GM23338 (cell line): ENCODE results near the gene TBC1D9B. TPM values are rescaled to one million over a fixed set of nuclear protein-coding genes. Genes with fewer than 3 reads are reported as not detected.

ENCODE experiments used
- ATAC-seq: fragments of 200-7000 bp; cut with Tn5 transposase; 3 replicates; pipeline ENCODE4 v1.9.1; 2020
- DNase-seq: peaks from one replicate; pipeline ENCODE4 v3.0.0-alpha.2; 2015; ENCODE audit warnings: low spot score
- H2AFZ ChIP-seq: fragments of 200-600 bp; sonication (generic); 2 replicates; pipeline ENCODE4 v1.8.0; 2016; ENCODE audit warnings: antibody characterized with exemption, mild to moderate bottlenecking, moderate library complexity
- H3F3A ChIP-seq: fragments of 200-600 bp; sonication (generic); replicated peaks from 2 replicates; pipeline ENCODE4 v1.8.0; 2017; ENCODE audit warnings: antibody characterized with exemption, mixed run types, low read depth
- H3K27ac ChIP-seq: fragments of 200-600 bp; sonication (generic); 2 replicates; pipeline ENCODE4 v1.6.1; 2016; ENCODE audit warnings: low read depth
- H3K27me3 ChIP-seq: fragments of 200-600 bp; sonication (generic); 2 replicates; pipeline ENCODE4 v1.8.0; 2016; ENCODE audit warnings: mild to moderate bottlenecking, mixed run types, moderate library complexity; ENCODE audit not compliant: insufficient read depth
- H3K36me3 ChIP-seq: fragments of 200-600 bp; sonication (generic); 2 replicates; pipeline ENCODE4 v1.8.0; 2016; ENCODE audit warnings: mild to moderate bottlenecking; ENCODE audit not compliant: insufficient read depth
- H3K4me1 ChIP-seq: fragments of 200-600 bp; sonication (generic); 2 replicates; pipeline ENCODE4 v1.8.0; 2016; ENCODE audit warnings: mild to moderate bottlenecking, moderate library complexity; ENCODE audit not compliant: insufficient read depth
- H3K4me2 ChIP-seq: fragments of 200-600 bp; sonication (generic); 2 replicates; pipeline ENCODE4 v1.7.1; 2017; ENCODE audit warnings: mixed run types
- H3K4me3 ChIP-seq: fragments of 200-600 bp; sonication (generic); 2 replicates; pipeline ENCODE4 v1.6.1; 2016; ENCODE audit warnings: mixed run types
- H3K79me2 ChIP-seq: fragments of 200-600 bp; sonication (generic); replicated peaks from 2 replicates; pipeline ENCODE4 v1.8.0; 2017; ENCODE audit warnings: mild to moderate bottlenecking; ENCODE audit not compliant: insufficient read depth
- H3K9me2 ChIP-seq: fragments of 200-600 bp; sonication (generic); 2 replicates; pipeline ENCODE4 v1.8.0; 2017; ENCODE audit not compliant: insufficient read depth
- H4K20me1 ChIP-seq: fragments of 200-600 bp; sonication (generic); replicated peaks from 2 replicates; pipeline ENCODE4 v1.8.0; 2017; ENCODE audit warnings: mild to moderate bottlenecking; ENCODE audit not compliant: insufficient read depth
- H3K27ac Mint-ChIP-seq: 2 replicates; pipeline ENCODE4 v1.8.0; 2020; ENCODE audit warnings: inconsistent platforms, mild to moderate bottlenecking, moderate library complexity, mixed read lengths
- H3K27me3 Mint-ChIP-seq: 3 replicates; pipeline ENCODE4 v1.8.0; 2022; ENCODE audit warnings: low read depth, mild to moderate bottlenecking, moderate library complexity, mixed read lengths, inconsistent platforms; ENCODE audit not compliant: insufficient read depth, poor library complexity
- H3K36me3 Mint-ChIP-seq: 3 replicates; pipeline ENCODE4 v1.8.0; 2021; ENCODE audit warnings: low read depth, mild to moderate bottlenecking, inconsistent platforms, moderate library complexity, mixed read lengths
- H3K4me1 Mint-ChIP-seq: 3 replicates; pipeline ENCODE4 v1.8.0; 2020; ENCODE audit warnings: mild to moderate bottlenecking, inconsistent platforms, mixed read lengths
- H3K4me3 Mint-ChIP-seq: 3 replicates; pipeline ENCODE4 v1.8.0; 2021; ENCODE audit warnings: moderate library complexity, mild to moderate bottlenecking, inconsistent platforms, mixed read lengths
- H3K9me3 Mint-ChIP-seq: 3 replicates; pipeline ENCODE4 v1.8.0; 2020; ENCODE audit warnings: moderate library complexity, mild to moderate bottlenecking, inconsistent platforms, mixed read lengths
- JUNB ChIP-seq: IDR thresholded peaks from one replicate; pipeline ENCODE4 v1.6.1; 2016; ENCODE audit warnings: antibody characterized with exemption; ENCODE audit not compliant: unreplicated experiment
- POLR2AphosphoS5 ChIP-seq: IDR thresholded peaks from 2 replicates; pipeline ENCODE4 v1.6.1; 2016; ENCODE audit warnings: antibody characterized with exemption, low read depth
- ZNF114 ChIP-seq: fragments of 250-450 bp; sonication (Bioruptor Pico); IDR thresholded peaks from 2 replicates; pipeline ENCODE4 v1.5.0; 2020; ENCODE audit warnings: mild to moderate bottlenecking, moderate library complexity
- ZNF331 ChIP-seq: fragments of 250-450 bp; sonication (Bioruptor Pico); IDR thresholded peaks from 2 replicates; pipeline ENCODE4 v1.5.0; 2020; ENCODE audit warnings: low read depth, mild to moderate bottlenecking, moderate library complexity
- polyA plus RNA-seq: library from polyadenylated mRNA; unstranded; fragments of >200 nt; fragmentation: Nextera tagmentation; extraction: Ambion mirVana; gene quantifications from 2 replicates; pipeline ENCODE4 v1.2.1, GENCODE V29; 2016
- total RNA-seq: library from RNA; depleted of rRNA; stranded (reverse); fragments of >200 nt; shearing (Covaris generic); gene quantifications from 2 replicates; pipeline ENCODE4 v1.2.3, GENCODE V29; 2014
- TF ChIP-seq, protein P1 (sequence below): IDR thresholded peaks from one replicate; pipeline ENCODE4 v1.6.1; 2018; ENCODE audit warnings: antibody characterized with exemption; ENCODE audit not compliant: unreplicated experiment
- TF ChIP-seq, protein P2 (sequence below), 2 experiments: fragments of 200-600 bp in 1 of 2; sonication (generic) in 1 of 2; conservative IDR thresholded peaks; 2 replicates each; pipeline versions ENCODE4 v1.5.1 to v1.6.1; 2016 to 2017; ENCODE audit warnings: antibody characterized with exemption in 2 of 2, low read depth in 2 of 2, mild to moderate bottlenecking in 2 of 2, moderate library complexity in 1 of 2
- TF ChIP-seq, protein P3 (sequence below): IDR thresholded peaks from 2 replicates; pipeline ENCODE4 v1.6.1; 2016; ENCODE audit warnings: antibody characterized with exemption

Gene TBC1D9B
- total and polyA plus RNA-seq, 2 experiments from 2014 or later: 19.0 to 38.0 TPM

DNA sequence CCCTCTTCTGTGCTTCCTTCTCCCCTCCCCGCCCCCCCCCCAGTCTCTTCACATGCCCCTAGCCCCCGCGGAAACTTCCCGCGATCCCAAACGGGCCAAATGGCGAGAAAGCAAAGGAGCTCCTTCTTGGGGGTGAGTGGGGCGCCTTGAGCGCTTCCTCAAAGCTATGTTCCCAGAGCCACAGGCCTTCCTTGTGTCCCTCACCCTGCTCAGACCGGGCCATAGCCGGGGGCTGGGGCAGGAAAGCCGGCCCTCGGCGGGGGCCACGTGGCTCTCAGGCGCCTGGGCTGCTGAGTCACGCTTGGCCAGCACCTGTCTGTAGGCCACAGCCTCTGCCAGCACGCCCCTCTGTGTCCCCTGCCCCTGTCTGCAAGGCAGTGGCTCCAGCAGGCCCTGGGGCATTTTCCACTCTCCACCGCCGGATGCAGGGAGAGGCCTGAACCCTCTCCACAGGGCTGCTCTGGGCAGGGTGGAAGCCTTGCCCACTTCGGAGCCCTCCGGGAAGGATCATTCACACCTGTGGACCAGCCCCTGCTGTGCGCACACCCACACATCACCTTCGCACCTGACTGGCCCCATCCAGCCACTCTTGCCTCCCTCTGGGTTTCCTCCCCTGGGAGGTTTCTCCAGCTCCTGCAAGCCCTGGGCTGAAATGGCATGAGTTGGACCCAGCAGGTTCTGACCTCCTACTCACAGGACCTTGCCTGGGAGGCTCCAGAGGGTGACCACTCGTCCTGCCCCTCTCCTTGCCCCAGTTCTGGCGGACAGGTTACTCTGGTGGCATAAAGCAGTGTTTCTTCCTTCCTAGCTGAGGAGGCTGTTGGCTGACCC lies 88.2 kb downstream of the TBC1D9B start (continued):
- TF ChIP-seq, protein P1, sequence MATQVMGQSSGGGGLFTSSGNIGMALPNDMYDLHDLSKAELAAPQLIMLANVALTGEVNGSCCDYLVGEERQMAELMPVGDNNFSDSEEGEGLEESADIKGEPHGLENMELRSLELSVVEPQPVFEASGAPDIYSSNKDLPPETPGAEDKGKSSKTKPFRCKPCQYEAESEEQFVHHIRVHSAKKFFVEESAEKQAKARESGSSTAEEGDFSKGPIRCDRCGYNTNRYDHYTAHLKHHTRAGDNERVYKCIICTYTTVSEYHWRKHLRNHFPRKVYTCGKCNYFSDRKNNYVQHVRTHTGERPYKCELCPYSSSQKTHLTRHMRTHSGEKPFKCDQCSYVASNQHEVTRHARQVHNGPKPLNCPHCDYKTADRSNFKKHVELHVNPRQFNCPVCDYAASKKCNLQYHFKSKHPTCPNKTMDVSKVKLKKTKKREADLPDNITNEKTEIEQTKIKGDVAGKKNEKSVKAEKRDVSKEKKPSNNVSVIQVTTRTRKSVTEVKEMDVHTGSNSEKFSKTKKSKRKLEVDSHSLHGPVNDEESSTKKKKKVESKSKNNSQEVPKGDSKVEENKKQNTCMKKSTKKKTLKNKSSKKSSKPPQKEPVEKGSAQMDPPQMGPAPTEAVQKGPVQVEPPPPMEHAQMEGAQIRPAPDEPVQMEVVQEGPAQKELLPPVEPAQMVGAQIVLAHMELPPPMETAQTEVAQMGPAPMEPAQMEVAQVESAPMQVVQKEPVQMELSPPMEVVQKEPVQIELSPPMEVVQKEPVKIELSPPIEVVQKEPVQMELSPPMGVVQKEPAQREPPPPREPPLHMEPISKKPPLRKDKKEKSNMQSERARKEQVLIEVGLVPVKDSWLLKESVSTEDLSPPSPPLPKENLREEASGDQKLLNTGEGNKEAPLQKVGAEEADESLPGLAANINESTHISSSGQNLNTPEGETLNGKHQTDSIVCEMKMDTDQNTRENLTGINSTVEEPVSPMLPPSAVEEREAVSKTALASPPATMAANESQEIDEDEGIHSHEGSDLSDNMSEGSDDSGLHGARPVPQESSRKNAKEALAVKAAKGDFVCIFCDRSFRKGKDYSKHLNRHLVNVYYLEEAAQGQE: no peak
- TF ChIP-seq, protein P2, sequence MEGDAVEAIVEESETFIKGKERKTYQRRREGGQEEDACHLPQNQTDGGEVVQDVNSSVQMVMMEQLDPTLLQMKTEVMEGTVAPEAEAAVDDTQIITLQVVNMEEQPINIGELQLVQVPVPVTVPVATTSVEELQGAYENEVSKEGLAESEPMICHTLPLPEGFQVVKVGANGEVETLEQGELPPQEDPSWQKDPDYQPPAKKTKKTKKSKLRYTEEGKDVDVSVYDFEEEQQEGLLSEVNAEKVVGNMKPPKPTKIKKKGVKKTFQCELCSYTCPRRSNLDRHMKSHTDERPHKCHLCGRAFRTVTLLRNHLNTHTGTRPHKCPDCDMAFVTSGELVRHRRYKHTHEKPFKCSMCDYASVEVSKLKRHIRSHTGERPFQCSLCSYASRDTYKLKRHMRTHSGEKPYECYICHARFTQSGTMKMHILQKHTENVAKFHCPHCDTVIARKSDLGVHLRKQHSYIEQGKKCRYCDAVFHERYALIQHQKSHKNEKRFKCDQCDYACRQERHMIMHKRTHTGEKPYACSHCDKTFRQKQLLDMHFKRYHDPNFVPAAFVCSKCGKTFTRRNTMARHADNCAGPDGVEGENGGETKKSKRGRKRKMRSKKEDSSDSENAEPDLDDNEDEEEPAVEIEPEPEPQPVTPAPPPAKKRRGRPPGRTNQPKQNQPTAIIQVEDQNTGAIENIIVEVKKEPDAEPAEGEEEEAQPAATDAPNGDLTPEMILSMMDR (conservative IDR thresholded peaks at IDR 0.05; ENCODE audit: low read depth in 2 of 2): no peak

DNA sequence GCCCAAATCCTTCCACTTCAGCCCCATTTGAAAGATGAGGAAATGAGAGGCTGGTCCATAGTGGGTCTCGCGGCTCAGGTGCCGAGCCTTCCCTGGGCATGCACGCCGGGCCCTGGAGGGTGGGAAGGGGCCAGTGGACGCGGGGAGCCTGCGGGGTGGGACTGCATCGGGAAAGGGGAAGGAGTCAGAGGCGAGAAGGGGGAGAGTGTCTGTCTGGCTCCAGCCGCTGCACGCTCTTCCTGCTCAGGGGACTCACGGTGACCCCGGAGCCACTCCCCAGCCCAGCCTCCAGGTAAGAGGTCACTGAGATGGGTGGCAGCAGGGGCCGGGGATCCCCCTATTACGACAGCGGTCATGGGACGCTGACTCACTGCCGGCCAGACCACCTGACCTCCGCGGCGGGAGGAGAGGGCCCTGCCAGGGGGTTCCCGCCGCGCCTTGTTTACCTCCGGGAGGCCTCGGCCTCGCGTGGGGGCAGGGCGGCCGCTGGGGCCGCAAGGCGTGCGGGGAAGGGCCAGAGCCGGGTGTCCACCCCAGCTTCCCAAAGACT lies 88.9 kb downstream of the TBC1D9B start:
- Histone ChIP-seq H2AFZ (no peak overlapping the region; the same call in 1 of the 2 replicates), H3K27me3 (peaks cover 12% of the 10 kb centered on the region; the same call in 1 of the 2 replicates), H4K20me1 (peaks cover 11% of the 10 kb centered on the region), H3K27ac (no peak overlapping the region), H3K79me2 (peaks cover 21% of the 10 kb centered on the region), H3K4me3 (peak overlapping the region; percentile 51), H3K9me2 (no peaks in the 10 kb centered on the region), H3K4me2 (peak overlapping the region; percentile 83), H3K4me1 (peaks cover 33% of the 10 kb centered on the region), H3F3A (peaks cover 28% of the 10 kb centered on the region), H3K36me3 (peaks cover 4% of the 10 kb centered on the region; the same call in 1 of the 2 replicates)
- Mint-ChIP-seq H3K27ac (no peak overlapping the region), H3K36me3 (peaks cover 32% of the 10 kb centered on the region), H3K4me3 (peak overlapping the region; percentile 64), H3K4me1 (peaks cover 37% of the 10 kb centered on the region), H3K27me3 (peaks cover 34% of the 10 kb centered on the region), H3K9me3 (no peaks in the 10 kb centered on the region)
- DNase-seq (peak; percentile 85), ATAC-seq (peak; percentile 19)
- TF ChIP-seq ZNF114 (CRISPR knock-in tag) (no peak), POLR2AphosphoS5 (peak; percentile 52), JUNB (no peak), ZNF331 (CRISPR knock-in tag) (no peak)
- TF ChIP-seq, protein P1: no peak
- TF ChIP-seq, protein P2 (conservative IDR thresholded peaks at IDR 0.05; ENCODE audit: low read depth in 2 of 2): no peak
- TF ChIP-seq, protein P3, sequence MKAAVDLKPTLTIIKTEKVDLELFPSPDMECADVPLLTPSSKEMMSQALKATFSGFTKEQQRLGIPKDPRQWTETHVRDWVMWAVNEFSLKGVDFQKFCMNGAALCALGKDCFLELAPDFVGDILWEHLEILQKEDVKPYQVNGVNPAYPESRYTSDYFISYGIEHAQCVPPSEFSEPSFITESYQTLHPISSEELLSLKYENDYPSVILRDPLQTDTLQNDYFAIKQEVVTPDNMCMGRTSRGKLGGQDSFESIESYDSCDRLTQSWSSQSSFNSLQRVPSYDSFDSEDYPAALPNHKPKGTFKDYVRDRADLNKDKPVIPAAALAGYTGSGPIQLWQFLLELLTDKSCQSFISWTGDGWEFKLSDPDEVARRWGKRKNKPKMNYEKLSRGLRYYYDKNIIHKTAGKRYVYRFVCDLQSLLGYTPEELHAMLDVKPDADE: 0 out of 2 replicates have a peak, but pooled peaks have one; percentile 36
